HepG2 (cell line): ENCODE measurements around the gene ALDH9A1. TPM values are rescaled to one million over a fixed set of nuclear protein-coding genes. Genes with fewer than 3 reads are reported as not detected.
"Not testable (repeated sequence)": the region's sequence is repeated elsewhere in the genome, so short reads cannot be mapped to it uniquely, and the experiment has no call there.

ENCODE experiments used
- ATAC-seq: fragments of 200-7000 bp; cut with Tn5 transposase; 3 replicates; pipeline ENCODE4 v1.9.1; 2020; ENCODE audit warnings: mild to moderate bottlenecking, moderate library complexity
- BruUV-seq: library from RNA; stranded (reverse); fragments of 400-500 nt; replicated peaks from 2 replicates; lab custom pipeline; 2021; lab: Mats Ljungman, UMichigan
- CTCF ChIA-PET: fragments of 300-600 bp; formaldehyde crosslinking; extraction: SDS; loops from one replicate; lab custom pipeline; 2021; ENCODE audit warnings: low total read pairs, inconsistent platforms, low intra/inter-chr PET ratio; lab: Yijun Ruan, JAX
- POLR2A ChIA-PET: fragments of 350-600 bp; sonication (Branson Sonifier 250); formaldehyde crosslinking; loops from one replicate; lab custom pipeline; 2020; ENCODE audit warnings: antibody characterized with exemption, inconsistent platforms; lab: Yijun Ruan, JAX
- DNase-seq: peaks from one replicate; pipeline ENCODE4 v3.0.0-alpha.2; 2015; ENCODE audit warnings: low spot score
- FAIRE-seq: peaks from 3 replicates; lab custom pipeline; 2011; peaks lifted over from hg19 to GRCh38; lab: Jason Lieb, UNC
- H2AFZ ChIP-seq: one replicate; pipeline ENCODE4 v1.6.1; 2011; ENCODE audit warnings: low read length, inconsistent platforms
- H3K27ac ChIP-seq: fragments of 300-600 bp; 3 replicates; pipeline ENCODE4 v1.8.0; 2011; ENCODE audit warnings: mixed run types, mild to moderate bottlenecking, mixed read lengths, low read length, inconsistent platforms; ENCODE audit not compliant: insufficient read depth; ENCODE audit errors: extremely low read length
- H3K27me3 ChIP-seq, 2 experiments: fragments of 200-600 bp in 1 of 2; 2 replicates in 1 of 2; 3 replicates in 1 of 2; pipeline versions ENCODE4 v1.6.0 to v1.8.0; 2011; ENCODE audit warnings: low read length in 2 of 2, mild to moderate bottlenecking in 2 of 2, moderate library complexity in 2 of 2, inconsistent platforms in 1 of 2; ENCODE audit not compliant: insufficient read depth in 2 of 2, control insufficient read depth in 1 of 2
- H3K36me3 ChIP-seq, 2 experiments: fragments of 200-600 bp in 1 of 2; replicated peaks in 1 of 2; 2 replicates in 1 of 2; 3 replicates in 1 of 2; pipeline versions ENCODE4 v1.5.1 to v1.8.0; 2011; ENCODE audit warnings: low read length in 2 of 2, inconsistent platforms in 1 of 2; ENCODE audit not compliant: insufficient read depth in 2 of 2, control insufficient read depth in 1 of 2
- H3K4me1 ChIP-seq: 2 replicates; pipeline ENCODE4 v1.5.1; 2012; ENCODE audit warnings: low read length, inconsistent platforms; ENCODE audit not compliant: insufficient read depth
- H3K4me2 ChIP-seq: 2 replicates; pipeline ENCODE4 v1.6.0; 2011; ENCODE audit warnings: low read depth, low read length, inconsistent platforms
- H3K4me3 ChIP-seq, 3 experiments: fragments of 200-600 bp in 1 of 3; sonication (generic), shearing (Covaris generic) in 1 of 3; replicated peaks in 1 of 3; 2 replicates each; pipeline ENCODE4 v1.5.1; 2011 to 2016; ENCODE audit warnings: low read length in 3 of 3, inconsistent platforms in 2 of 3, low read depth in 2 of 3, mild to moderate bottlenecking in 2 of 3, control low read depth in 1 of 3, mixed read lengths in 1 of 3; ENCODE audit not compliant: insufficient read depth in 1 of 3
- H3K79me2 ChIP-seq: one replicate; pipeline ENCODE4 v1.6.1; 2011; ENCODE audit warnings: low read length, inconsistent platforms; ENCODE audit not compliant: insufficient read depth
- H3K9ac ChIP-seq: 2 replicates; pipeline ENCODE4 v1.6.0; 2011; ENCODE audit warnings: mild to moderate bottlenecking, low read depth, low read length, inconsistent platforms; ENCODE audit not compliant: insufficient read depth
- H3K9me3 ChIP-seq: 2 replicates; pipeline ENCODE4 v1.5.1; 2012; ENCODE audit warnings: mild to moderate bottlenecking, low read length
- H4K20me1 ChIP-seq: 2 replicates; pipeline ENCODE4 v1.6.0; 2011; ENCODE audit warnings: inconsistent platforms, mild to moderate bottlenecking, low read length, moderate library complexity; ENCODE audit not compliant: insufficient read depth
- ELF3 ChIP-seq: IDR thresholded peaks from 2 replicates; pipeline ENCODE4 v1.6.1; 2016; ENCODE audit warnings: missing genetic modification reagents, missing compliant biosample characterization
- FUBP1 ChIP-seq: sonication (generic); formaldehyde crosslinking; IDR thresholded peaks from 2 replicates; pipeline ENCODE4 v1.5.1; 2020; ENCODE audit warnings: missing genetic modification reagents, mild to moderate bottlenecking, borderline replicate concordance
- KDM1A ChIP-seq: IDR thresholded peaks from 2 replicates; pipeline ENCODE4 v1.6.1; 2016; ENCODE audit warnings: missing compliant biosample characterization
- NR2F1 ChIP-seq, 2 experiments: fragments of 450-650 bp in 1 of 2; formaldehyde crosslinking in 1 of 2; IDR thresholded peaks; 2 replicates each; pipeline versions ENCODE4 v1.5.0 to v1.6.1; 2016 to 2020; ENCODE audit warnings: mild to moderate bottlenecking in 1 of 2, missing compliant biosample characterization in 1 of 2, missing genetic modification reagents in 1 of 2, moderate library complexity in 1 of 2
- ZBTB33 ChIP-seq: sonication (generic); formaldehyde crosslinking; IDR thresholded peaks from 2 replicates; pipeline ENCODE4 v1.4.0; 2020; ENCODE audit warnings: missing genetic modification reagents
- ZMYM3 ChIP-seq: sonication (generic); formaldehyde crosslinking; IDR thresholded peaks from 2 replicates; pipeline ENCODE4 v1.5.1; 2020; ENCODE audit warnings: mild to moderate bottlenecking, missing genetic modification reagents
- ZNF460 ChIP-seq: sonication (generic); formaldehyde crosslinking; IDR thresholded peaks from 2 replicates; pipeline ENCODE4 v1.5.1; 2020; ENCODE audit warnings: missing genetic modification reagents, mild to moderate bottlenecking, borderline replicate concordance
- ZNF484 ChIP-seq: sonication (generic); formaldehyde crosslinking; IDR thresholded peaks from 2 replicates; pipeline ENCODE4 v1.5.1; 2020; ENCODE audit warnings: mild to moderate bottlenecking, low read depth, missing genetic modification reagents, borderline replicate concordance
- ZNF644 ChIP-seq: IDR thresholded peaks from 2 replicates; pipeline ENCODE4 v1.6.1; 2016; ENCODE audit warnings: low read depth
- WGBS: methylation state at CpG from one replicate; pipeline ENCODE4 v1.1.6; 2017; ENCODE audit warnings: low lambda C conversion rate; 5-methylcytosine and 5-hydroxymethylcytosine counted together
- in situ Hi-C: cut with HindIII; loops from 2 replicates; pipeline ENCODE4 v1.10.0; 2017; ENCODE audit warnings: low pct_unique_long_range_greater_than_20kb; ENCODE audit not compliant: extremely low pct_ligation_motif_present
- intact Hi-C: fragments of 100-400 bp; cut with micrococcal nuclease; formaldehyde crosslinking; loops from one replicate; pipeline ENCODE4 v1.10.0; 2022; ENCODE audit not compliant: unreplicated experiment
- polyA plus RNA-seq, 8 experiments: library from polyadenylated mRNA; depleted of rRNA in 3 of 8; stranded (reverse) in 7 of 8; unstranded in 1 of 8; fragments of >200 nt; fragmentation: Illumina TruSeq in 4 of 8; extraction: Trizol in 4 of 8; gene quantifications; 2 replicates each; pipeline versions ENCODE4 v1.2.1 to v1.2.3, GENCODE V29; 2011 to 2016; ENCODE audit warnings: low read depth in 4 of 8, missing spikeins in 1 of 8, mixed read lengths in 1 of 8; ENCODE audit not compliant: insufficient read depth in 1 of 8
- total RNA-seq, 5 experiments: library from RNA; depleted of rRNA; stranded (reverse); fragments of >200 nt; fragmentation: Illumina TruSeq; extraction: Trizol; gene quantifications; 2 replicates each; pipeline ENCODE4 v1.2.3, GENCODE V29; 2016; ENCODE audit warnings: low read depth in 1 of 5

ALDH9A1 gene
- total and polyA plus RNA-seq, 2 of the 13 experiments (the other 11 are each of a cell fraction or from before 2014, with no cell fraction given): 27.5 to 38.5 TPM

GRCh38 chr1:165703648-165704047, 5.3 kb upstream of the ALDH9A1 start (continued):
- peak; percentile 37; the same call in 1 of the 2 replicates for TF ChIP-seq ZMYM3 (CRISPR knock-in tag)
- no peak for TF ChIP-seq ELF3
- peak; percentile 47 to 51; a peak in 1 of 4 replicates for TF ChIP-seq NR2F1 (CRISPR knock-in tag; IDR thresholded peaks at IDR 0.05)
- 0 out of 2 replicates have a peak, but pooled peaks have one; percentile 26 for TF ChIP-seq ZNF644 (CRISPR knock-in tag)
- 0 out of 2 replicates have a peak, but pooled peaks have one; percentile 41 for TF ChIP-seq KDM1A
- TF ChIP-seq FUBP1 (CRISPR knock-in tag): no peak
- no peak for TF ChIP-seq ZNF484 (CRISPR knock-in tag)

DNA sequence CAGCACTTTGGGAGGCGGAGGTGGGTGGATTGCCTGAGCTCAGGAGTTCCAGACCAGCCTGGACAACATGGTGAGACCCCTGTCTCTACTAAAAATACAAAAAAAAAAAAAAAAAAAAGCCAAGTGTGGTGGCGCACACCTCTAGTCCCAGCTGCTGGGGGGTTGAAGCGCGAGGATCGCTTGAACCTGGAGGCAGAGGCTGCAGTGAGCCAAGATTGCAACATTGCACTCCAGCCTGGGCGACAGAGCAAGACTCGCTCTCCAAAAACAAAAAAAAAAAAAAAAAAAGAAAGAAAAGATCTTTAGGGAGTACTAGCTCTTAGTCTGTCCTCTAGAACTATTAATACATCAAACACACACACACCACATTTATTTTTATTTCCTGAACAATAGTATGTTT, 3.6 kb upstream of the ALDH9A1 start:
- H4K20me1 ChIP-seq, H3K79me2 ChIP-seq, H3K9ac ChIP-seq, H3K4me2 ChIP-seq, ATAC-seq, H3K9me3 ChIP-seq, FAIRE-seq, CTCF ChIA-PET, H3K4me3 ChIP-seq, POLR2A ChIA-PET, H2AFZ ChIP-seq, DNase-seq, BruUV-seq, H3K36me3 ChIP-seq, intact Hi-C loops, H3K27ac ChIP-seq, H3K27me3 ChIP-seq: not testable (repeated sequence)
- 45% methylated on average over 7 of the region's 7 CpGs for WGBS
- H3K4me1 ChIP-seq: peaks cover 54% of the 10 kb centered on the region
- in situ Hi-C loops: loop anchor here (25.0 kb wide), 1 partner anchor 460 kb away; the partner anchor contains the start of gene FAM78B
- TF ChIP-seq ZBTB33 (CRISPR knock-in tag) (peak; percentile 69; the same call in 1 of the 2 replicates), ZNF460 (CRISPR knock-in tag) (peak; percentile 16; the same call in 1 of the 2 replicates)
